UCSD-AML1 (cell line): Measurements from ENCODE around the gene CIBAR2.

ENCODE experiments used
- DNase-seq: peaks from one replicate; lab custom pipeline; 2025; ENCODE audit not compliant: unreplicated experiment; lab: John Stamatoyannopoulos, UW

CIBAR2 gene

GRCh38 chr16:85112364-85112763 is at the start of gene CIBAR2:
TSS of gene CIBAR2 (minus strand) at chr16:85112472. CDS start at chr16:85112352, 120 bp downstream.
- no peak for DNase-seq

GRCh38 chr16:85159179-85159980 is 47.1 kb upstream of the CIBAR2 start:
- no peak for DNase-seq

- DNase-seq, result no peak
Measured at GRCh38 chr16:85158743-85159178, 46.5 kb upstream of the CIBAR2 start.

DNA sequence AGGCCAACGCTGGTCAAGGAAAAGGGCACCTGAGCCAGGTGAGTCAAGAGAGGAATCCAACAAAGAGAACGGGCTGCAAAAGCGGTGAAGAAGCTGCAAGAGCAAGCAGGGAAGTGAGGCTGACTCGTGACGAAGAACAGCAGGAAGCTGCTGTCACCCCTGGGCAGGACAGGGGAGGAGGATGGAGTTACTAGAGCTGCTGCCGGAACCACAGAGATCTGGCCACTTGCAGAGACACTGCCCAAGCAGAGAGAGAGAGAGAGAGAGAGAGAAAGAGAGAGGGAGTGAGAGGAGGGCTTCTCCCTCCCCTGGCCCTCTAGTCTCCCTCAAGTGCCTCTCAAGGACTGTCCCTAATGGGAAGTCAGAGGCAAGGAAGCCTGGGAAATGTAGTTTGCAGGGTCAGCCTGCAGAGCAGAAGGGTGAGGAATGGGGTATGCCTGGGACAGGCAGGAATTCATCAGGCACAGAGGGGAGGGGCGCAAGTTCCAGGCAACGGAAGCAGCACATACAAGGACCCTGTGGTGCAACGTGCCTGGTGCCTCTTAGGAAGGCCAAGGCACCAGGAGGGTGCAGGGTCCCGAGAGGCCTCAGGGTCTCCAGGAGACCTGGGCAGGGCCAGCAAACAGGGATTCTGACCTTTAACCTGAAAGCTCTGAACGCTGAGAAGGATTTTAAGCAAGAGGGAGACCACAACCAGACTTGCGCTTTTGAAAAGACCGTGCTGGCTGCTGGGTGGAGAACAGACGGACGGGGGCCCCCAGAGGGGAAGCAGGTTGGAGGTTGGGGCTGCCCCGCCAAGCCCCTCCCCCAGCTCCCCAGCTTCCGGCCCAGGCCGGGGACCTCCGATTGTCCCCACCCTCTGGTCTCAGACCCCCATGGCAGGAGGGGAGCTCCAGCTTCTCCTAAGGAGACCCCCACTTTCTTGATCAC is 45.8 kb upstream of the CIBAR2 start:
- peak; percentile 60 for DNase-seq

DNA sequence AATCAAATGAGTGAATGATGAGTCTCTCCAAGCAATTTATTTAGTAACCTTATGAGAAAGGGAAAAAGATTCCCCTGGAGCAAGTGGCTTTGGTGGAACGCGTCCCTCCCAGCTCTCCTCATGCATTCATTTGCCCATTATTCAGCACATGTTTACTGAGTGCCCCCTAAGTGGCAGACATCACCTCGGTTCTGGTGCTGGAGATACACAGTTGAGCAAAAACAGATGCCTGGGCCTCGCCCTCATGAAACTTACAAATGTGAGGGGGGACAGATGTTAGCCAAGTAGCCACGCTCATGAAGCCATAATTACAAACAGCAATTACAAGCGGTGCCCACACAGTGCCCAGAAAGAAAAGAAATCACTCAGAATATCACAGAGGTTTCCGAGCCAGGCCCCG is 45.1 kb upstream of the CIBAR2 start:
- no peak for DNase-seq

GRCh38 chr16:85156869-85157268 is 44.6 kb upstream of the CIBAR2 start:
- DNase-seq, result no peak

DNA sequence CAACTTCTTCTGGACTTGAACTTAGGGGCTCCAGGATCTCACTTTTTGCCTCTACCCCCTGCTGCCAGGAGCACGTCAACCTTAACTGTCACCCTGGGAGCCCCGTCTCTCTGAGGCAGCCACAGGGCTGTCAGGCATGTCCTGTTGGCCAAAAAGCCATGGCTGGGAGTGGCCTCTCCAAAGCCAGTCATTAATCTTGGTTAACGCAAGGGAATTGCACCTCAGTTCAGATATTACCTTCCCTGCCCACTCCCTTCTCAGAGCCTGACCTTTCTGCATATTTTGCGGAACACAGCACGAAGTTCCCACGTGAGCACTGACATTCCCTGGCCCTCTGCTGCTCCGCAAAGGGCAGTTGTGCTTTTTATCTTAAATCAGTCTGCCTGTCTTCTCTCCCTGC is 44.2 kb upstream of the CIBAR2 start:
- no peak for DNase-seq

GRCh38 chr16:85153656-85154091 is 41.4 kb upstream of the CIBAR2 start:
- DNase-seq, result no peak

GRCh38 chr16:85153046-85153445 is 40.8 kb upstream of the CIBAR2 start:
- no peak for DNase-seq

DNA sequence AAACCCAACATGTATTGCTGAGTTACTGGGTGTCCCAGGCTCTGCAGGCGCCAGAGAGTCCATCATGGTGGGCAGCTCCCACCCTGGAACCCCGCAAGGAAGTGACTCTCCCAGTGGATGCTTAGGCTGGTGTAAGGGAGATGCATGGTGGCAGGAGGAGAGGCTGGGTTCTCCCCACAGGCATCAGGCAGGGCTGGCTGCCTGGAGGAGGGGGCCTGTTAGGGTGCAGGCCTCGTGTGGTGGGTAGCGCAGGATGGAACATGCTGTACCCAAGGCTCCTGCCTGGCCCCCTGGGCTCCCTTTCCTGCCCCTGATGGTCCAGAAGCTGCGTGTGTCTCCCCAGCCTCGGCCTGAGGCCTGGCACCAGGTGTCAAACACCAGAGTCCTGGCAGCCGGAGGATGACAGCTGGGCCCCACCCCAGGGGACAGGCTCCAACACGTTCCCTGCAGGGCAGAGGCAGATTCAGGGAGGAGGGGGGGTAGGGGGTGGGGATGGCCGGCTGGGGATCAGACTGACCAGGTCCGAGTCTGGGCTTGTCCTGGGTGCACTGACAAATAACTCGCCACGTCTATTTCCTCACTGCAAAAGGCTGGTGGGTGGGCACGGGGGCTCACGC is 40.2 kb upstream of the CIBAR2 start:
- no peak for DNase-seq

DNA sequence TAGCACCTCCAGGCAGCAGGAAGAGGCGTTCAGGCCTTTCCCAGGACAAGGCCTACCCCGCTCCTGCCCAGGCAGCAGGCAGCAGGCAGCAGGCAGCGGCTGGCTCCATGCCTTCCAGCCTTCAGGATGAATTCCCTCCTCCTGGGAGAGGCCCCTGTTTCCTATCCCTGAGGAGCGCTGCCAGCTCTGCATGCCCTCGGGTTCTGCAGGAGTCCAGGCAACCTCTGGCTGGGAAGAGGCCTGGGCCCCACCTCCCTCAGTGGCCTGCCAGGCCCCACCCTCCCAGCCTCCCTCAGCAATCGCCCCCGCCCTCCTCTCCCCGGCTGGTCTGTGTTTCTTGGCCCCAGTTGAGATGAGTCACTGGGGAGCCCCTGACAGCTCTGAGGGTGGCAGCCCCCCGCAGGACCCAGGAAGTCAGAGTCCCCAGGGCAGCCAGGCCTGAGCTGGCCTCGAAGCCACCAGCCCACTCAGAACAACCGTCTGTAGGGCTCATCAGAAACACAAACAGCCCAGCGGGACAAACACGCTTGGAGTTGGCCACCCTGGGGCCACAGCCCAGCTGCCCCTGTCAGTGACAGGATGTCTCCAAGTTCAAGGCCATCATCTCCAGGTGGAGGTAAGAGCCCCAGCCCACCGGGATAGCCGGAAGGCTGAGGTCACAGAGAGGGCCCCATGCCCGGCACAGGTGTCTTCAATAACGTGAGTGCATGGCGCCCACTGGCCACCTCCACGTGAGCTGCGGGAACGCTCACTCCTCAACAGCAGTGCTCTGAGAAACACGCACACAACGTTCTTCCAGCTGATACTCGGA is 39.5 kb upstream of the CIBAR2 start:
- no peak for DNase-seq

- no peak for DNase-seq
Measured at GRCh38 chr16:85151079-85151602, 38.9 kb upstream of the CIBAR2 start.

DNA sequence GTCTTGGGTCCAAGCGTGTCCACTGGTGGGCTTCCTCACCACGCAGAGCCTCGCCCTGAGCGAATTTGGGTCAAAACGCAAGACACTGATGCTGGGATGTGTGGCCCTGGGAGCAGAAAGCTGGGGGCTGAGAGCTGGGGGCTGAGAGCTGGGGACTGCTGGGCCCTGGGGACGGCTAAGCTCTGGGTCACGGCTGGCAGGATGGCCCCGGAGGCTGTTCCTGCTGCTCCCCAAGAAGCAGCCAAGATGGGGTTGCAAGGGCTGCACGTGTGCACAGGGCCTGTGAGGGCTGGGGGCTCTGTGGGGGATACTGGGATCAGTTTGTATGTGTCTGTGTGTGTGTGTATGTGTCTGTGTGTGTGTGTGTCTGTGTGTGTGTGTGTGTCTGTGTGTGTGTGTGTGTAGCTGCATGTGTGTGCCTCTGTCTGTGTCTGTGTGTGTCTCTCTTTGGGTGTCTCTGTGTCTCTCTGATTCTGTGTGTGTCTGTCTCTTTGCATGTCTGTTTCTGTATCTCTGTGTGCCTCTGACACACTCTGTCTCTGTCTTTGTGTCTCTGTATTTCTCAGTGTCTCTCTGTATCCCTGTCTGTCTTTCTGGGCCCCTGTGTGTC is 38.2 kb upstream of the CIBAR2 start:
- no peak for DNase-seq

- no peak for DNase-seq
Measured at GRCh38 chr16:85149776-85150175, 37.5 kb upstream of the CIBAR2 start.

DNA sequence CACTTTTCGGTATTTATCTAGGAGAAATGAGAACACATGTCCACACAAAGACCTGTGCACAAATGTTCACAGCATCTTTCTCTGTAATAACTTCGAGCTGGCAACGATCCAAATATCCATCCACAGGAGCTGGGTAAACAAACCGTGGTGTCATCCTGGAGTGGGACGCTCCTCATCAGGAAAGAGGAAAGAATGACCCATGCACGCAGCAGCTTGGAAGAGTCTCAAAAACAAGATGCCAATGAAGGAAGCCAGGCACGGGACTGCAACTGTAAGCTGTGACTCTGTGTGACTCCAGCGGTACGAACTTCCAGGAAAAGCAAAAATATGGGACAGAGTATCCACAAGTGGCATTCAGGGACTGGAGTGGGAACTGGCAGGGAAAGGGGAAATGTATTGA is 36.7 kb upstream of the CIBAR2 start:
- DNase-seq, result no peak

DNA sequence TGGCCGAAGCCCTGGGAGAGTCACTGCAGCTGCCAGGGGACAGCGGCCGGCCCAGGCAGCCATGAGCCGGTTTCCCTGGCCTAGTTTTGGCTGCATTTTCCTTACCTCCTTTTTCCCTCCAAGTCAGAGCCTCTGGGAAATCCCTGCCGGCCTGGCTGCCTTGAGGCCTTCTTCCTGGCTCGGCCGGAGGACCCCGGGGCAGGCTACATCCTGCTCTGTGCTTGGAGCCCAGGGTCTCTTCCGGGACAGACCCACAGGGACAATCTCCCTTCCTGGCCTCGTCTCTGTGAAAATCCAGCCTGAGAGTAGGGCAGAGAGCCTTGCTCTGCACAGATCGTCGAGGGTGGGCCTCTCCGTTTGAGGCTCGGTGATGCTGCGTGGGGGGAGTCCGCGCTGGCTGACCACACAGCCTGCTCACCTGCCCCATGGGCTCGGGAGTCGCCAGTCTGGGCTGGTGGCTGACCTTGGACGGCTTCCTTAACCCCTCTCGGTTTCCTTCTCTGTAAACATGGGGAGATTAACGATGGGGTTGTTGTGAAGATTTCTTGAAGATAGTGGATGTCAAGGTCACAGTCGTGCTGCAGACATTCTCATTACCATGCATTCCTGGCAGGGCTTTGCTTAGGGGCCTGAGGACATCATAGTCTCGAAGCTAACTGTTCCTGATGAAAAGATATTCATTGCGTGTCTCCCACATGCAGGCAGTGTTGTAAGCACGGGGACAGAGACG is 34.8 kb upstream of the CIBAR2 start:
- DNase-seq, result no peak

- no peak for DNase-seq
Measured at GRCh38 chr16:85146532-85146797, 34.2 kb upstream of the CIBAR2 start.

GRCh38 chr16:85145734-85146531 is 33.7 kb upstream of the CIBAR2 start:
- DNase-seq, result no peak

DNA sequence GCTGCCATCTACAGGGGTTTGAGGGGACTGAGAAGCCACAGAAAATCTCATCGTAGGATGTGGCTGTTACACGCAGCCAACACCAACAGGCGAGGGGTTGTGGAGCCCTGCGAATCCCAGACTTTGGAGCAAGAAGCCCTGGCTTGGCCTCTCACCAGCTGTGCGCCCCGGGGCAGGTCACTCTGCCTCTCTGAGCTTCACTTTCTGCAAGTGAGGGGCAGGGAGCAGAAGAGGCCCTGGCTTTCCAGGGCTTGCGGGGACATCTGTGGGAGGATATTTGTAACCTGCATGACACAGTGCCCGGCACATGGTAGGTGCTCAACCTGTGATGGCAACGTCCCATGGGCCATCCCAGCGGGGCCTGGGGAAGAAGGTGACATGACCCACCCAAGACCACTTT is 32.9 kb upstream of the CIBAR2 start:
- no peak for DNase-seq
